ENCODE data around the gene KAT5. TPM values are rescaled to one million over a fixed set of nuclear protein-coding genes. Genes with fewer than 3 reads are reported as not detected.
"Not testable (repeated sequence)": the region's sequence is repeated elsewhere in the genome, so short reads cannot be mapped to it uniquely, and the experiment has no call there.

Gene KAT5
- total RNA-seq, 1 donor from 2014 or later, result 47.0 TPM

GRCh38 chr11:65720211-65720934, 8.3 kb downstream of the KAT5 start, which contains the start of gene RNASEH2C:
TSS of gene RNASEH2C (minus strand) at chr11:65720798. CDS start at chr11:65720758, 40 bp downstream.
- H3K9me3 ChIP-seq (replicated peaks), result no peaks in the 10 kb centered on the region
- no peak for TF ChIP-seq CTCF (IDR thresholded peaks at IDR 0.05; ENCODE audit: borderline replicate concordance)
- H3K4me3 ChIP-seq, result peak within 1 kb of the TSS; percentile 90
- H3K4me1 ChIP-seq, result peaks cover 35% of the 10 kb centered on the region
- peak; percentile 88 for DNase-seq
- H3K27me3 ChIP-seq (ENCODE audit: low read depth), result no peaks in the 10 kb centered on the region
- peak within 1 kb of the TSS; percentile 97 for H3K27ac ChIP-seq (replicated peaks)
- peaks cover 39% of the 10 kb centered on the region for H3K36me3 ChIP-seq
- intact Hi-C loops (cut with micrococcal nuclease), result loop anchor here (10.0 kb wide), 1 partner anchor 94 kb away; no protein-coding TSS in a partner anchor

- Histone ChIP-seq H3K9me3 (replicated peaks) (no peaks in the 10 kb centered on the region), H3K27me3 (ENCODE audit: low read depth) (no peaks in the 10 kb centered on the region), H3K4me1 (peaks cover 30% of the 10 kb centered on the region), H3K4me3 (no peak overlapping the region), H3K27ac (replicated peaks) (no peak overlapping the region), H3K36me3 (peaks cover 20% of the 10 kb centered on the region)
- DNase-seq, result no peak
- TF ChIP-seq CTCF (IDR thresholded peaks at IDR 0.05; ENCODE audit: borderline replicate concordance), result no peak
- intact Hi-C loops (cut with micrococcal nuclease), result loop anchor here (10.0 kb wide), 1 partner anchor 93 kb away; no protein-coding TSS in a partner anchor
Measured at GRCh38 chr11:65722261-65722660, 10.2 kb downstream of the KAT5 start.

- Histone ChIP-seq H3K9me3 (replicated peaks) (no peaks in the 10 kb centered on the region), H3K4me1 (no peaks in the 10 kb centered on the region), H3K4me3 (no peak overlapping the region), H3K27ac (replicated peaks) (no peak overlapping the region), H3K27me3 (ENCODE audit: low read depth) (no peaks in the 10 kb centered on the region), H3K36me3 (no peaks in the 10 kb centered on the region)
- peak; percentile 13 for TF ChIP-seq CTCF (IDR thresholded peaks at IDR 0.05; ENCODE audit: borderline replicate concordance)
- intact Hi-C loops (cut with micrococcal nuclease), result loop anchor here (10.0 kb wide), 1 partner anchor 88 kb away; no protein-coding TSS in a partner anchor
- no peak for DNase-seq
Measured at GRCh38 chr11:65726660-65727059, 14.6 kb downstream of the KAT5 start.

GRCh38 chr11:65727865-65728264, 15.8 kb downstream of the KAT5 start:
- no peak for TF ChIP-seq CTCF (IDR thresholded peaks at IDR 0.05; ENCODE audit: borderline replicate concordance)
- no peak overlapping the region for H3K4me3 ChIP-seq
- no peak overlapping the region for H3K27ac ChIP-seq (replicated peaks)
- DNase-seq, result no peak
- no peaks in the 10 kb centered on the region for H3K4me1 ChIP-seq
- intact Hi-C loops (cut with micrococcal nuclease), result loop anchor here (10.0 kb wide), 1 partner anchor 87 kb away; no protein-coding TSS in a partner anchor
- no peaks in the 10 kb centered on the region for H3K27me3 ChIP-seq (ENCODE audit: low read depth)
- no peaks in the 10 kb centered on the region for H3K9me3 ChIP-seq (replicated peaks)
- H3K36me3 ChIP-seq, result no peaks in the 10 kb centered on the region

GRCh38 chr11:65730461-65730860, 18.4 kb downstream of the KAT5 start:
- no peak for TF ChIP-seq CTCF (IDR thresholded peaks at IDR 0.05; ENCODE audit: borderline replicate concordance)
- intact Hi-C loops (cut with micrococcal nuclease), result no loop called here
- no peaks in the 10 kb centered on the region for H3K4me1 ChIP-seq
- DNase-seq, result no peak
- no peak overlapping the region for H3K4me3 ChIP-seq
- no peaks in the 10 kb centered on the region for H3K36me3 ChIP-seq
- H3K9me3 ChIP-seq (replicated peaks), result no peaks in the 10 kb centered on the region
- no peaks in the 10 kb centered on the region for H3K27me3 ChIP-seq (ENCODE audit: low read depth)
- no peak overlapping the region for H3K27ac ChIP-seq (replicated peaks)

- H3K36me3 ChIP-seq; H3K4me3 ChIP-seq; DNase-seq; H3K9me3 ChIP-seq (replicated peaks); H3K4me1 ChIP-seq; H3K27ac ChIP-seq (replicated peaks); intact Hi-C loops (cut with micrococcal nuclease): not testable (repeated sequence)
- peaks cover 22% of the 10 kb centered on the region for H3K27me3 ChIP-seq (ENCODE audit: low read depth)
Measured at GRCh38 chr11:65735111-65735510, 23.1 kb downstream of the KAT5 start.

All from left ventricle myocardium inferior (tissue), 1 donor.